ENCODE measurements around the gene SNCB.

SNCB gene

DNA sequence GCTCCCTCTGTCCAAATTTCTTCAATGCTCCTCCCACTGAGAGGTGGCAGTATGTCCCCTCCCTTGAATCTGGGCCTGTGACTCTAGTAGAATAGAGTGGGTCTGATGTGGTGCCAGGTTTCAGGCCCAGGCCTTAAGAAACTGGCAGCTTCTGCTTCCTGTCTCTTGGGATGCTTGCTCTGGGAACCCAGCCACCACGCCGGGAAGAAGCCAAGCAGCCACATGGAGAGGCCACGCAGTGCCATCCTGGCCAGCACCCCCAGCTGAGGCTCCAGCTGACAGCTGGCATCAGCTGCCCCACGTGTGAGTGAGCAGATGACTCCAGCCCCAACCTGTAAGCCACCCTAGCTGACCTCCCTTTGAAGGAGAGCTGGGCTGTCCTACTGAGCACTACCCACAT lies 9.6 kb upstream of the SNCB start:
- peaks cover 1% of the 10 kb centered on the region for H3K27me3 ChIP-seq (replicated peaks)
- in situ Hi-C loops (cut with HindIII; ENCODE audit: low pct_ligation_motif_present, low sequenced_read_pairs): no loop called here
- no peaks in the 10 kb centered on the region for H3K36me3 ChIP-seq (replicated peaks)

GRCh38 chr5:176639208-176639607 lies 8.9 kb upstream of the SNCB start:
- no peak for DNase-seq
- in situ Hi-C loops (cut with HindIII; ENCODE audit: low pct_ligation_motif_present, low sequenced_read_pairs): no loop called here
- peaks cover 4% of the 10 kb centered on the region for H3K27me3 ChIP-seq (replicated peaks)

More for the DNA sequence above, 9.6 kb upstream of the SNCB start:
- TF ChIP-seq, protein P1, sequence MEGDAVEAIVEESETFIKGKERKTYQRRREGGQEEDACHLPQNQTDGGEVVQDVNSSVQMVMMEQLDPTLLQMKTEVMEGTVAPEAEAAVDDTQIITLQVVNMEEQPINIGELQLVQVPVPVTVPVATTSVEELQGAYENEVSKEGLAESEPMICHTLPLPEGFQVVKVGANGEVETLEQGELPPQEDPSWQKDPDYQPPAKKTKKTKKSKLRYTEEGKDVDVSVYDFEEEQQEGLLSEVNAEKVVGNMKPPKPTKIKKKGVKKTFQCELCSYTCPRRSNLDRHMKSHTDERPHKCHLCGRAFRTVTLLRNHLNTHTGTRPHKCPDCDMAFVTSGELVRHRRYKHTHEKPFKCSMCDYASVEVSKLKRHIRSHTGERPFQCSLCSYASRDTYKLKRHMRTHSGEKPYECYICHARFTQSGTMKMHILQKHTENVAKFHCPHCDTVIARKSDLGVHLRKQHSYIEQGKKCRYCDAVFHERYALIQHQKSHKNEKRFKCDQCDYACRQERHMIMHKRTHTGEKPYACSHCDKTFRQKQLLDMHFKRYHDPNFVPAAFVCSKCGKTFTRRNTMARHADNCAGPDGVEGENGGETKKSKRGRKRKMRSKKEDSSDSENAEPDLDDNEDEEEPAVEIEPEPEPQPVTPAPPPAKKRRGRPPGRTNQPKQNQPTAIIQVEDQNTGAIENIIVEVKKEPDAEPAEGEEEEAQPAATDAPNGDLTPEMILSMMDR (IDR thresholded peaks at IDR 0.05; ENCODE audit: low read depth, low read length, missing control alignments): no peak
- Histone ChIP-seq H3K27ac (no peak overlapping the region), H3K4me3 (ENCODE audit: low read depth, low read length) (no peak overlapping the region)
- no peak for DNase-seq

DNA sequence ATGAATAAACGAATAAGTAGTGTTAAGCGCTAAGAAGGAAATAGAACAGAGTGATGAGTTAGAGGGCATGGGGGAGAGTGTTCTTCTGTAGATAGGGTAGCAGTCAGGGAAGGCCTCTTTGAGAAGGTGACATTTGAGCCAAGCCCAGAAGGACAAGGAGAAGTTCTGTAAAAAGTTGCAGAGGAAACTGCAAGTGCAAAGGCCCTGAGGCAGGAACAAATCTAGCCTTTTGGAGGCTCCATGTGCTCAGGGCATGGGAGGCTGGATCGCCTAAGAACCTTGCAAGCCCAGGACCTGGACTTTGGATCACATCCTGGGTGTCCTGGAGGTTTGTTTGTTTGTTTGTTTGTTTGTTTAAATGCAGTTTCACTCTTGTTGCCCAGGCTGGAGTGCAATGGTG lies 8.1 kb upstream of the SNCB start:
- H3K36me3 ChIP-seq (replicated peaks): no peaks in the 10 kb centered on the region
- DNase-seq: no peak
- peaks cover 11% of the 10 kb centered on the region for H3K27me3 ChIP-seq (replicated peaks)
- no peak overlapping the region for H3K4me3 ChIP-seq (ENCODE audit: low read depth, low read length)
- H3K27ac ChIP-seq: no peak overlapping the region
- in situ Hi-C loops (cut with HindIII; ENCODE audit: low pct_ligation_motif_present, low sequenced_read_pairs): no loop called here
- TF ChIP-seq, protein P1 (IDR thresholded peaks at IDR 0.05; ENCODE audit: low read depth, low read length, missing control alignments): no peak

More at GRCh38 chr5:176639208-176639607, 8.9 kb upstream of the SNCB start:
- Histone ChIP-seq H3K4me3 (ENCODE audit: low read depth, low read length) (no peak overlapping the region), H3K36me3 (replicated peaks) (no peaks in the 10 kb centered on the region), H3K27ac (no peak overlapping the region)
- TF ChIP-seq, protein P1 (IDR thresholded peaks at IDR 0.05; ENCODE audit: low read depth, low read length, missing control alignments): no peak

DNA sequence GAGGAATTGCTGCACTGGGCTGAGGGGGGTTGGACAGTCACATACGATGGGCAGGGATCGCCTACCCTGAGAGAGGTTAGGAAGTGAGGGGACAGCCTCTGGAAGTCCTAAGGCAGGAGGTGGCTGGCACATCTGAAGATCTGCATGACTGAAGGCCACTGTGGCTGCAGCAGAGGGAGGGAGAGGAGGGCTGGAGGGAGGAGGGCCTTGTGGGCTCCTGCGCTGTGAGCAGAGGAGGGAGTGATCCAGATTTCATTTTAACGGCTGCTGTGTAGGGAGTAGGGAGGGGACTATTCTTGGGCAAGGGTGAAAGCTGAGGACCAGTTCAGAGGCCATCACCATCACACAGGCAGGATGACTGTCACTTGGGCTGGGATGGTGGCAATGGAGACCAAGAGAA lies 7.2 kb upstream of the SNCB start:
- Histone ChIP-seq H3K4me3 (ENCODE audit: low read depth, low read length) (no peak overlapping the region), H3K27ac (no peak overlapping the region), H3K36me3 (replicated peaks) (no peaks in the 10 kb centered on the region), H3K27me3 (replicated peaks) (peaks cover 14% of the 10 kb centered on the region)
- no peak for DNase-seq
- TF ChIP-seq, protein P1 (IDR thresholded peaks at IDR 0.05; ENCODE audit: low read depth, low read length, missing control alignments): no peak
- in situ Hi-C loops (cut with HindIII; ENCODE audit: low pct_ligation_motif_present, low sequenced_read_pairs): no loop called here

DNA sequence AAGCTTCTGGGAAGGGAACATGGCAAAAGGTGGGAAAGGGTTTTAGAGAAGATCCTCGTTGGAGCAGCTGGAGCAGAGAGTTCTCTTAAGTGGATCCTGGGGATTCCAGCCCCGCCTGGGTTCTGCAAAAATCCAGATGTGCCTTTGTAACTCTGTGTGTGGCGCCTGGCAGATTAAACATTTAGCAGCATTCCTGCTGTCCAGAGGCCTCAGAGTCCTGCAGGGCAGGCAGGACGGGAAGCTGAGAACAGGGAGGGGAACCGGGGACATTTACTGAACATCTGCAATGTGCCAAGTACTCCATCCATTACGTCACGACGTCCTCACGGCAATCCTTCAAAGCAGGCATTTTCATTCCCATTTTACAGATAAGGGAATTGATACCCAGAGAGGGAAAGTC lies 6.1 kb upstream of the SNCB start:
- no peak for DNase-seq

DNA sequence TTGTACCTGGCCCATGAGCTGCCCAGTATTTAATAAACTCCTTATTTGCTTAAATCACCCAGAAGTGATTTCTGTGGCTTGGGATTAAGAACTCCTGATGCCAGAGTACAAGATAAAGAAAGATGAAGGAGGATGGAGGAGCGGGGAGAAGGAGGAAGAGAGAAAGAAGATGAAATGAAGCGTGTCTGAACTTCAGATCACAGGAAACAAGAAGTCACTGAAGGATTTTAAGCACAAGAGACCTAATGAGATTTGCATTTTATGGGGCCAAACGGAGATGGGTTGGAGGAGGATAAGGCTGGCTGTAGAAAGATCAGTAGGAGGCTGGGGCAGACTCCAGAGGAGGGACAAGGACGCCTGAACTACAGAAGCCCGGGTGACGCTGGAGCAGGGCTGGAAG lies 3.3 kb upstream of the SNCB start:
- Histone ChIP-seq H3K27me3 (replicated peaks) (peaks cover 34% of the 10 kb centered on the region), H3K36me3 (replicated peaks) (no peaks in the 10 kb centered on the region)
- DNase-seq: no peak

More for the DNA sequence above, 6.1 kb upstream of the SNCB start:
- Histone ChIP-seq H3K27ac (no peak overlapping the region), H3K27me3 (replicated peaks) (peaks cover 17% of the 10 kb centered on the region), H3K36me3 (replicated peaks) (no peaks in the 10 kb centered on the region), H3K4me3 (ENCODE audit: low read depth, low read length) (no peak overlapping the region)
- in situ Hi-C loops (cut with HindIII; ENCODE audit: low pct_ligation_motif_present, low sequenced_read_pairs): no loop called here
- TF ChIP-seq, protein P1 (IDR thresholded peaks at IDR 0.05; ENCODE audit: low read depth, low read length, missing control alignments): no peak

More for the DNA sequence above, 3.3 kb upstream of the SNCB start:
- Histone ChIP-seq H3K4me3 (ENCODE audit: low read depth, low read length) (no peak overlapping the region), H3K27ac (no peak overlapping the region)
- TF ChIP-seq, protein P1 (IDR thresholded peaks at IDR 0.05; ENCODE audit: low read depth, low read length, missing control alignments): no peak
- in situ Hi-C loops (cut with HindIII; ENCODE audit: low pct_ligation_motif_present, low sequenced_read_pairs): no loop called here
